ENCODE results near the gene NUDT4B. TPM values are rescaled to one million over a fixed set of nuclear protein-coding genes. Genes with fewer than 3 reads are reported as not detected.

Gene NUDT4B
- total RNA-seq, 1 experiment from 2014 or later: not detected

Other genes starting within 250 kb of the NUDT4B start
- 39.3 and 43.3 TPM in 2 replicates for gene NBPF14, start 152.8 kb upstream of the NUDT4B start, total RNA-seq (2021)
- gene PDE4DIP, start 95.7 kb downstream of the NUDT4B start, total RNA-seq (2021): 24.7 and 28.1 TPM in 2 replicates

Data from PC-9 (cell line).